Hematopoietic multipotent progenitor cell (in vitro differentiated cells): ENCODE measurements around the gene VDAC2. TPM values are rescaled to one million over a fixed set of nuclear protein-coding genes. Genes with fewer than 3 reads are reported as not detected.
A peak's percentile ranks its signal among the peaks of the same experiment; 100 is the strongest.

Experiments used
- DNase-seq, 3 donors: peaks; one replicate each; pipeline ENCODE4 v3.0.0-alpha.2; 2011 to 2015; ENCODE audit warnings: low read depth in 2 of 3, low spot score in 2 of 3
- total RNA-seq: library from RNA; depleted of rRNA; stranded (reverse); fragments of >200 nt; gene quantifications from one replicate; pipeline ENCODE4 v1.2.3, GENCODE V29; 2012

The VDAC2 gene
- total RNA-seq, 1 donor, result 53.6 TPM

GRCh38 chr10:75228278-75228677 is 17.7 kb downstream of the VDAC2 start:
- no peak for DNase-seq

DNA sequence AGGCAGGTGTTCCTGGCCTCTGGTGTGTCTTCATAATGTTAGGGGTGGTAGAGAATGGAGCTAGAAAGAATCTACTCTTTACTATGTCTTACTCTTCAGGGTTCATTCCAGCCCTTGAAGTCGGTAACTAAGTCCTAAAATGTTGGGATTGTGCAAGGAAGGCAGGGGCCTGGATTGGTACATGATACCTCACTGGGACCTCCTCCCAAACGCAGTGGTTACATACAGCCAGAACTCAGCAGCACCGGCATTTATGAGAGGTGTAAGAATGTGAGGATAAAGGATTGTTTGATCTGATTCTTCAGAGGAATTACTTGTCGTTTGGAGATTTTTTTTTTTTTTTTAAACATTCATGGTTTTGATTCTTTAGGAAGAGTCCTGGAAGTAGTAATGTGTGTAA is 18.2 kb downstream of the VDAC2 start:
- no peak for DNase-seq

DNA sequence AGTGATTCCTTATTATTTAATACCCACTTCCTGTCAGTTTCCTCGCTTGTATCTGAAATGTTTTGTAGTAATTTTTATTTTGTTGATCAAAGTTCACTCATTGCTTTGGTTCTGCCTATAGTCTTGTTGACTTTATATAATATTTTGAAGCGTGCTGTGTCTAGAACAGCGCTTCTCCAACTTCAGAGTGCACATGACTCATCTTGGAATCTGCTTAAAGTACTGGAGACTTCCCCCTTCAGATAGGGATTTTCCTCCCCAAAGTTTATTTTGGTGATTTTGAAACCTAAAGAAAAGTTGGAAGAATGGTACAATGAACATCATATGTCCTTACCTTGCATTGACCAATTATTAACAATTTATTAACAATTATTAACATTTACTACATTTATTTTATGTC is 19.4 kb downstream of the VDAC2 start:
- DNase-seq, result no peak

GRCh38 chr10:75230600-75231038 is 20.0 kb downstream of the VDAC2 start:
- peak; percentile 83 to 94 (median 88) for DNase-seq

- DNase-seq, result no peak
Observed at GRCh38 chr10:75231672-75232581, 21.3 kb downstream of the VDAC2 start.

GRCh38 chr10:75233444-75234016 is 22.9 kb downstream of the VDAC2 start:
- no peak for DNase-seq

DNA sequence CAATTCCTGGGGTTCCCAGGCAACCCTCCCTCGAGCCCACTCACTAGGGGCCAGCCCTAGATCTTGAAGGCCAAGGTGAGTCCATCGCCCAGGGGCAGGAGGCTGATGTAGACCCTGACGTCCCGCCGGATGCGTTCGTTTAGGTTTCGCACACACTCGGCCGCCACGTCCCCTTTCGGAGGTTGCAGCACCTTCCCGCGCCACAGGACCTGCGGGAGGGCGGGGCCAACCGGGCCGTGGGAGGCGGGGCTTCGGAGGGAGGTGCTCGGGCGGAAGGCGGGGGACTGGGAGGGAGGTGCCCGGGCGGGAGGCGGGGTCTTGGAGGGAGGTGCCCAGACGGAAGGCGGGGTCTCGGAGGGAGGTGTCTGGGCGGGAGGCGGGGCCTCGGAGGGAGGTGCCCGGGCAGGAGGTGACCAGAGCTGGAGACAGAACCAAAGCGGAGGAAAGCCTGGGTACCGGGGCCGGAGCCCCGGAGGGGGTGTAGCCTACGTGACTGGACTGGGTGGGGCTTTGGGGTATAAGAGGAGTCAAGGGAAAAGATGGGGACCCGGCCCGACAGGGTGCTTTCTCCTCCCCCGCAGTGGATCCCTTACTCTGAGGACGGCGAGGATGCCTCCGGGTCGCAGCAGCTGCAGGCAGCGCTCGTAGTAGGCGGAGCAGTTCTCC is 23.6 kb downstream of the VDAC2 start:
- peak; percentile 91 to 94 (median 93) for DNase-seq

DNA sequence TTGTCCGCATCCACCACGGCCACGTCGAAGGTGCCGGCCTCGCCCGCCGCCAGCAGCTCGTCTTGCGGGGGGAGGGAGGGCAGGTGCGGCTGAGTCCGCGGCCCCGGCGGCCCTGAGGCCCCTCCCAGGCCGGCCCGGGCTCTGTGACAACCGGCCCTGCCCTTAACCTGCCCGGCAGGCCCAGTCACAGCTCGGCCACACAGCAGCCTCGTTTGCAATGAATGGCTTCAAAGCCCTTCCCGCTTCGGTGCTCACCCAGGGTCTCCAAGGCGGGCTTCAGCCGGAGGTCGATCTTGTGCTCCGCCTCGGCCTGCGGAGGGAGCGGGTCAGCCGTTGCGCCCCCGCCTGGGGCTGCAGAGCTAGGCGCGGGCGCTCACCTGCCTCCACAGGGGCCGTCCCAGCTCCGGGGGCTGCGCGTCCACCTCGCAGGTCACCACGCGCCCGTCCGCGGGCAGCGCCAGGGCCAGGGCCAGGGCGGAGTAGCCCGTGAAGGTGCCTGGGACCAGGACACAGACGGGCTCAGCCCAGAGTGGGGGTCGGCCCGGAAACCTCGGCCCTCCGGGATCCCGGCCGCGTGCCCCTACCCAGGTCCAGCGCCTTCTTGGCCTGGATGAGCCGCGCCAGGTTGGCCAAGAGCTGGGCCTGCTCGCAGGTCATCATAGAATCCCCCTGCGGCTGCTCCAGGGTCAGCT is 24.2 kb downstream of the VDAC2 start:
- DNase-seq, result peak in 2 of 3 donors; percentile 12 to 23

DNA sequence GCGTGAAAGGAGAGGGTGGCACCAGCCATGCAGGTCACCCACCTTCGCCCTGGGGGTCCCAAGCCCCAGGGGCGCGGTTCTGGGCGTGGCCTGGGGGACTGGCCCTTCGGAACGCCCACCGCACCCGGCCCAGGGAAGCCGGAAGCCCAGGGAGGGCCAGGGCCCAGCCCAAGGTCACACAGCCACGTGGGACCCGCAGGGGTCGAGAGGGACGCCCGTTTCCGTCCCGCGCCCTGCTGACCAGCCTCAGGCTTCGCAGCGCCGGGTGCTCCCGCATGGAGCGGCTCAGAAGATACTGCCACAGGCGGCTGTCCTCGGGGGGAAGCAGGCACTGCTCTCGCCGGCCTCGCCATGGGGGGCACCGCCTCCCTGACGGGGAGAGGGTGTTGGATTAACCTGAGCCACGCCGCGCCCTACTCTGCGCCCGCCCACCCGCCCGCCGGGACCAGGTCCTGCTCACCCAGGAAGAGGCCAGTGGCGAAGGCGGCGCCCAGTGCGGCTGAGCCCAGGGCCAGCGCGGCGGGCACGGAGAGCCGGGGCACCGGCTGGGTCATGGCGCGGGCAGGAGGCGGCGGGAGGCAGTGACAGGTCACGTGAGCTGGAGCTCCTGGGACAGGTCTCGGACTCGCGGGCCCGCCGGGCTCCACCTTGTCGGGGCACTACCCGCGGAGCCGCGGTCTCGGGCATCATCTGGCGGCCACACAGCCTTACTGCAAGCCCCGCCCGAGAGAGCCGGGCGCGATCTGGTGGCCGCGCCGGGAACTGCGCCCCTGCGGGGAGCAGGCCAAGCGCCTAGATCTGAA is 25.0 kb downstream of the VDAC2 start, which contains the start of gene COMTD1:
Gene COMTD1, minus strand, starts transcription at position 583 of the 803 bp plus-strand sequence. Its CDS starts 29 bp downstream, at position 554.
- DNase-seq, result peak; percentile 85 to 89 (median 85)

DNA sequence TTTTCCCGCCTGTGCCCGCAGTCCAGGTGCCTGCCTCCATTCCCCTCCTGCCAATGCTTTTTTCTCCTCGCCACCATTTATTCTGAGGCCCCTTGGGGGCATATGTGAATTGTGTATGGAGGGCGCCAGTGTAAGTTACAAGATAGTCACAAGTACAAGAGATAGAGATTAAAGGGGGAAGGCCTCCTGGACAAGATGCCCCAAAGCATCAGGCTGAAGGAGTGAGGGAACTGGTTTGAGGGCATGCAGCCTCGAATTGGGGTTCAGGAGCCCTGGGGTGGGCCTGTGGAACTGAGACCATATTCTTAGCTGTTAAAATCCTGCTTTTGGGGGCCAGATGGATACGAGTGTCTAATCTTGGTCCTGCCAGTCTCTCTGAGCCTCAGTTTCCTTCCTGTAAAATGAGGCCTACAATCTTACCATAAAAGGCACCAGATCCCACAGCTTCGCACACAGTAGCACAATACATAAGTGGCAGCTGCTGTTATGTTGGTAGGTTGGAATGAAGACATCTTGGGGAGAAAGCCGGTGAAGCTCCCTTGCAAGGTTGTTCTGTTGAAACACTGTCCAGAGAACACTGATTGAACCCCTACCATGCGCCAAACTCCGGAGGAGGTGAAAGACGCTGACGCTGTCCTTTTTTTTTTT is 25.7 kb downstream of the VDAC2 start:
- DNase-seq, result no peak

DNA sequence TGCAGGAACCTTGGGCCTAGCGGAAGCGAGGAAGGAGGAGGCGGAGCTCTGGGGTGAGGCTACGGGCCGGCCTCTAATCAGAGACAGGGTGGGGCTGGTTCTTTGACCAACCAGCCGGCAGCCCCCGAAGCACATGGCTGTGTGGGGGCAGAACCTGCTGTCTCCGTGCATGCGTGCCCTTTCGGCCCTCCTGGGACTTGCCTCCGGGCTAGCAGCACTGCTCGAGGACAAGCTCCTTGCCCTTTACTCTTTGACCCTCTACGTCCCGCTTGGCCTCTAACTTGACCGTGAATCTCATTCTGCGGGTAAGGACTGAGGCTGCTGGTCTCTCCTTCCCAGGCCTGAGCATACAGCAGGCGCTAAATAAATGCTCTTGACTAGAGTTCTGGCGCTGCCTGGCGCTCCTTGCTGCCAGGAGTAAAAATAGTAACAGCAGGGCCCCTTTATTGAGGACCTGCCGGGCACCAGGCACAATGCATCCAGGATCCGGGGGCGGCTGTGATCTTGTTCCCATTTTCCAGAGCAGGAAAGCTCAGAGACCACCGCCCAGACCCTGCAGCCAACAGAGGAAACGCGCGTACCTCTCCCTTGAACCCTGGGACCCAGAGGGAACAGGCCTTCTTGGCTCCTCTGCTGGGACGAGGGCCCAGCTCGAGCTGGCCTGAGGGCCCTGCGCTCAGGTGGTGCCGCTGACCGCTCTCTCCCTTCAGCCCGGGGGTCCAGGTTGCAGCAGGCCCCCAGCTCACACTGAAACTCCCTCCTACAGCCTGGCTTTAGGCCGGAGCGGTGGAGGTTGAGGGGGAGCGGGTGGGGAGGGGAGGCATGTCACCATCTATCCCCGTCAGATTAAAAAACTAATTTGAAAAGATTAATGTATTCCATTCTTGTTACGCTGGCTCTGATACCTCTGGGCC is 27.8 kb downstream of the VDAC2 start:
- DNase-seq, result no peak

DNA sequence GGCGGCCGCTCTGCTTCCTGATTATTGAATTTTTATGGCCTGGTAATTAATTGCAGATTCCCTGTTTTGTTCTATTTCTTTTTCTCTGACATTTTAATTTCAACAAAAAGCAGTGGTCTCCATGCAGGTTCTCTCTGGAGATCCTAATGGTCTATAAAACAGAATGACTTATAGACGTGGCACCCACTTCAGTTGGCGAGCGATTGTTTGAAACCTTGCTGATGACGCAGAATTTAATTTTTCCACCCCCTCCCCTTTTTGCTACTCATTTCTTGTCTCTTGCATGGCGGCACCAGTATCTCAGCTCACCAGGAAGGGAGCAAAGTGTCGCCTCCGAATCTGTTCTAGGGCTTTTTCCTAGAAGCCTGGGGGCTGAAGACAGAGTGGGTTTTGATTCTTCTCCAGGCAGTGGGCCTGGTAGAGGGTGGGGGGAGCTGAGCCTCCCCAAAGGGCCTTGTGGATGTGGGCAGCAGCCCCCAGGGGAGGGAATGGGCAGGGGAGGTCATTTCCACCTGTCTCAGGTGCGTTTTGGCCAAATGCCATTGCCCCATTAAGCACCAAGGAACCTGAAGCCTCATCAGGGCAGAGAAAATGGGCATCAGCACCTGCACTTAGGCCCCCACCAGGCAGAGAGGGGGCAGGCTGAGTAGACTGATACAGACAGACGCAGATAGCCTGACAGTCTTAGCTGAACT is 28.6 kb downstream of the VDAC2 start:
- no peak for DNase-seq

DNA sequence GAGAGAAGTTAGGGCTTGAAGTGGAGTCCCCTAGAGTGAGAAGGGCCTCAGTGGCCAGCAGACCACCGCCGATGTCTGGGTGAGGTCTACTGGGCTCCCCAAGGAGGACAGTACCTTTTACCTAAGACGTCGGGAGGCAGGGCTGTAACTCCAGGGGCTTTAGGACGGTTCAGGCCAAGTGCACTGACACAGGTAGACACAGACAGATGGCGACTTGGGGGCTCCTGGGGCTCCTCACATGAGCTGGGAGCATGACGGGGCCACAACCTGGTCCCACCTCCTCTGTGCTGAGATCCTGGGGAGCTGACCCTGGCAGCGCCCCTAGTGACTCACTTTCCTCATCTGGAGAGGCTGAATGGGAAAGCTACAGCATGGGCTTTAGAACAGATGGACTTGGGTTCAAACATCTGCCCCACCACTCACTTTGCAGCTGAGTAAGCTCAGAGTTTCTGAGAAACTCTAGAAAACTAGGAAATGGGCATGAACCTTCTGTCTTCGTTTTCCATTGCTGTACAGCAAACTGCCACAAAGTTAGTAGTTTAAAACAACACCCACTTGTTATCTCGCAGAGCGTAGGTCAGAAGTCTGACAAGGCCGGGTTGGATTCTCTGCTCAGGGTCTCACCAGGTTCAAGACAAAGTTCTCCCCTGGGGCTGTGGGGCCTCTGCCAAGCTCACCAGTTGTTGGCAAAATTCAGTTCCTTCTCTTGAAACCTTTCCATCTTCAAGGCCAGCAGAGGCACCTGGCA is 29.9 kb downstream of the VDAC2 start:
- no peak for DNase-seq

DNA sequence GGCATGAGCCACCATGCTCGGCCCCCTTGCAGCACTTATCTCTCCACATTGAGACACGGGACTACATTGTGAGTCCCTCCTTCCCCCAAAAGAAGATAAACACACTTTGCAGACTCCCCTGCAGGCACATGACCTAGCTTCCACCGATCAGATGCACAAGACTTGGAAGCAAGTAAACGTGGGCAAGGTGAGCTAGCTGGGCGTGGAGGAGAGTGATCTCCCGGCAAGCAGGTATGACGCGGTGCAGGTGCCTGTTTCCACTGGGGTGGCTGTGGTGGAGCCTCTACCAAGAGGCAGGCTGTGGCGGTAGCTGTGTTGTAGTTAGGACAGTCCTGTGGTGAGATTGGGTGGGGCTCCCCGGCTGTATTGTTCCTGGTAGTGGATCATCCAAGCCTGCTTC is 32.8 kb downstream of the VDAC2 start:
- no peak for DNase-seq

DNA sequence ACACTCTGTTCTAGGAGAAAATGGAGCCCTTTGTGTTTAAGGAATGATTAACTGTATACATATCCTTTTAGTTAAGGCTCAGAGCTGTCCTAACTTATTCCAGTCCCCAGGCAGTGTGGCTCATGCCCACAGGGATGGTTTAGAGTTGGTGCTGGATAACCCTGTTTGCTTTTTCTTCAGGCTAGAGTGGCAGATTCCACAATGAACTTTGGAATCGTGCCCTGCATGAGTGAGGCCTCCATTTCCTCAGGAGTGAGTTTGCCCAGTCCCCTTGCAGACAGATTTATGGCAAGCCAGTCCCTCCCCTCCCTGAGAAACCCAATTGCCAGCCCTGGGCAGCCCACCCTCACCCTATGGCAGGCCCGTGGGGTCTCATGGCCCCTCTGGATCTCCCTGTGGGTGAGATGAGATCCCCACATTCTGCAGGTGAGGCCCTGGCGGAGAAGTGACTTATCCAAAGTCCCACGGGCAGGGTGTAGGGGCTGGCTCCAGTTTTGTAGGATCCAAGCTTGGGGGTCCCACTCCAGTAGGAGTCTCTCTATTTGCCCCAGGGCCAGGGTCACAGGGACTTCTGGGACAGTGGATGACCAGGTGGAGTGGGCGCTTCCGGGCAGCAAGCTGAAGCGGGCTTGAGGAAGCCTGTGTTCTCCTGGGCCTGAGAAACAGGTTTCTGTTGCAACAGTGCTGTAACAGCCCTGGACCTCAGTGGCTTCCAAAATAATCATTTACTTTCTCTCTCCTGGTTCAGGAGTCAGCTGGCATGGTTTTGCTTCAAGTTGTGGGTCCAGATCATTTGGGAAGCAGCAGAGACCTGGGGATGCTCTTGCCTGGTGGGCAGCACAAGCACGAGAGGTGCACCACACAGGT is 34.1 kb downstream of the VDAC2 start:
- DNase-seq, result no peak
